Ramos (cell line): Measurements from ENCODE around the gene DDX10.

Experiments
- in situ Hi-C: fragments of 300-500 bp; cut with MboI; formaldehyde crosslinking; loops from one replicate; pipeline ENCODE4 v1.14.3; 2022; ENCODE audit warnings: low sequenced_read_pairs; ENCODE audit not compliant: unreplicated experiment

The DDX10 gene

DNA sequence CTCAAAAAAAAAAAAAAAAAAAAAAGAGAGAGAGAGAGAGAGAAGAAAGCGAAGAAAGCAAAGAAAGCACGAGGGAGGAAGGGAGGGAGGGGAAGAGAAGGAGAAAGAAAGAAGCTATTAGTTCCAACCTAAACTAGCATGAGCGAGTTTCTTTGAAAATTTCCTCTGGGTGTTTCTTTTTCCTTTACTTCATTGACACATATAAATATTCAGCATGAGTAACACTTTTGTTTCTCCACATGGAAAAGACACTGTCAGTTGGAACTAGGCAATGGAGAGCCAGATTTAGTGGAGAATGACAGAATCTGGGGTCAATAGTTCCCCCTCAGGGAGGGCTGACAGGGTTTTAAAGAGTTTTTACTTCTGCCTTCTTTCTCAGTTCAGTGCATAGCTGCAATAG, 257.4 kb downstream of the DDX10 start:
- in situ Hi-C loops: no loop called here

DNA sequence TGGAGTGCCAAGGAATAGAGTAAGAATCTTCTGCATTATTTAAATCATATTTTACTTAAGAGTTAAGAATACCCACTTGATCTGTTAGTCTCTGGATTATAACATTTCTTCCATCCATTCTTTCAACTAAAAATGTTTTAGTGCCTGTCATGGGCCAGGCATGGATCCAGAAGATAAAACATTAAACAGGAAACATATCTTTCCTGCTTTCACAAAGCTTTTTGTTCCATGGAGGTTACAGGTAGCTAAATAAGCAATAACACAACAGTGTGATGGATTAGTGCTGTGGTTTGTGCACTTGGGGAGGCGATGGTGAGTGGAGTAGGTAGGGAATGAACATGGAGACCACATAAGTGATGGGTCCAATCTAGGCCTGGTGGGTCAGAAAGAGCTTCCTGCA, 258.5 kb downstream of the DDX10 start:
- in situ Hi-C loops: no loop called here

DNA sequence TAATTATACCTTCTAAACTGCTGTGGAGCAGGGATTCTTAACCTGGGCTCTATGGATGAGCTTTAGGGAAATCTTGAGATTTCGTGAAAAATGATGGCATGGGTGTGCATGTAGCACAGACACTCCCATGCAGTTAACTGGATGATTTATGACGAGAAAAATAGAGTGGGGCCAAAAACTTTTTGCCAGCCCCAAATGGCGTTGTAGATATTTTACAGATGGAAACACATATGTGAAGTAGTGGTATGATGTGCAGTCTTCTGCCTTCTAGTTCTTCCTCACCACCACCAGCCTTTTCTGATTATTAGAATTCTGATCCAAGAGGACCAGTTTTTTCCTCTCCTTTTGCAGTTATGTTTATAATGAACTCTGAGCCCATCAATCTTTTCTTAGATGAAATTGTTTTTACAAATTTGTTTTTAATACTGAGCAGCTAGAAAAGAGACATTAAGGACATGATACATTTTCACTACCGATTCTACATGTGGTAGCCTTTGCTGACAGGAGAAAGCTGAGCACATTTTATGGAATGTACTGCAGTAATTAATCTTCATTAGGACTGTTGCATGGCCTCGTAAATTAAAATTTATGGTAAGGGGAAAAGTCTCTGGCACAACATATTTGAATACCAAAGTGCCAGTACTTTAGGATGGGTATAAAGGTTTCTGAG, 261.4 kb downstream of the DDX10 start:
- in situ Hi-C loops: no loop called here

DNA sequence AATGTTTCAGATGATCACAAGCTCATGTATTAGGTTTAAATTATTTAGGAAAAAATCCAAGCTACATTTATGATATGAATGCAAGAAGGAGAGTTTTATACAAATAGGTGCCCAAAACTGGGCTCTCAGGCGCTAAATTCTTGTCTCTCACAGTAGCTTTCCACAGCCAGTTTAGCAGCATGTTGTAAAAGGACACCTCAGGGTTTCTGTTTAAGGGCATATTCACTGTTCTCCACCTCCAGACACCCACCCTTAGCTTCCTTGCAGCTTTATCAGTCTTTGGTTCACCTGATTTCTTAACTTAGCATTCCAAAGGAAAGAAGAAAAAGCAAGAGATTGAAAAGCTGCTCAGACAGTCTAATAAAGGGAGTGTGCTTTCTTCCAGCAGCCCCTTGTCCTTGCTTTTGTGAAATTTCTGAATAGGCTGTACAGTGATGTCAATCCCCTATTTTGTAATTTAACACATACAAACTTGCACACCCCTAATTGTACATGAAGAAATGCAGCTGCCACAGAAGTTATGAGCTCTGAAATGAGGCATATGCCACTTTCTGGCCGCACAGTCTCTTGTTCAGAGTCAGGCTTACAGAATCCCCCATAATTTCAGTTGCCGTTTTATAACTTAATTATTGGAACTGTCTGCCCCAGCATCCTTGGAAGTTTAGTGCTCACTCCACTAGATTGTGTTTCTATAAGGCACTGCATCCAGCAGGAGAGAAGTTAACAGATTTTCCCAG, 262.1 kb downstream of the DDX10 start:
- in situ Hi-C loops: no loop called here

DNA sequence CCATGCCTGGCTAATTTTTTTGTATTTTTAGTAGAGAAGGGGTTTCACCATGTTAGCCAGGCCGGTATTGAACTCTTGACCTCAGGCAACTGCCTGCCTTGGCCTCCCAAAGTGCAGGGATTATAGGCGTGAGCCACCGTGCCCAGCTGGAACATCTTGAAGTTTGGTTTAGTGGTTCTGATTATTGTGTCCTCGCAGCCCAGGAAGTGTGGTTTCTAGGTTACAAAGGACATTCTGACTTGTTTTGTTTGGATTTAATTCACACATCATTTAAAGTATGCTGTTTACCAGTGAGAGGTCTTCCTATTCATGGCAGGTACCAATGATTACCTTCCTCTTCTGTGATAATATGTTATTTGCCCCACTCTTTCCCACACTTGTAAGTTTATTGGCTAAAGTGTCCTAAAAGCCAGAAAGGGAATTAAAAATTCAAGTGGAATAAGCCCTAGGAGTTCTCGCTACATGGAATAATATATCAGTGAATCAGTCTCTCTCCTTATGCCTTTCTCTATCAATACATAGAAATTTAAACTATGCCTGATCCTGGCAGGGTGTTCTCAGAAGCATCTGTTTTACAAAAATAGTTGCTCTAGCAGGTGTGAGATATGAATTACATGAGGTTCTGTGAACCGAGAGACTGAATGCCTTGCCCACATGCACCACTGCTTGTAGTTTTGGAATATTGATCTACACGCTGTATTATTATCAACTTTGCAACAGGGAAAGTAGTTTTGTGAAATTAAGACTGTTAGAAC, 263.1 kb downstream of the DDX10 start:
- in situ Hi-C loops: no loop called here

DNA sequence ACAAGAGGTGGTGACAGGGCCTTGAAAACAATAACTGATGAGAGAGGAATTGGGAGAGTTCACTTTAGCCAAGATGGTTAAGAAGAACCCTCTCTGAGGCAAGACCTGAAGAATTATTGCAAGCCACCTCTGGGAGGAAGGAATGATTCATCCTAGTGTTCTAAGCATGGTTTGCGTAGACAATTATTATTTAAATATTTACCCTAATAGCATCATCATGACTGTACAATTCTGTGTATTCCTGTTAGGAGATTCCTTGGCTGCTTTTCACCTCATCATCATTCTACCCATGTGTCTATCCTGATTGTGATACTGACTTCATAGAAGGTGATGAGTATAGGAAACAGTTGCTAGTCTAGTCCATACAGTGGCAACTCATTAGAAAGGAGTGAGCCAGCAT, 264.4 kb downstream of the DDX10 start:
- in situ Hi-C loops: no loop called here

DNA sequence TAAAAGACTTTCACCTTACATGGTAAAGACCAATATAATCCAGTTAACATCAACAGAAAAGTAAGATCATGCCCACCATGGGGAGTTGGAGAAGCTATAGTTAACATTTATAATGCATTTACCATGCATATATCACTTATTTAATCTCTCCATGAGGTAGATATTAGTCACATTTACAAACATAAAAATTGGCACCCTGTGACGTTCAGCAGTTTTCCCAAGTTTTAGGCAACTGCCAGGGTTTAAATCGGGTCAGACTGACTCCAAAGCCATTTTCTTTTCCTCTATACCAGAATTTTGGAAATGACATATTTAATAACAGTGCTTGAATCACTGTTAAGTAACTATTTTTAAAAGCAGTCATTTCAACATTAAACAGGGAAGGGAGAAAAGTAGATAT, 266.3 kb downstream of the DDX10 start:
- in situ Hi-C loops: no loop called here

DNA sequence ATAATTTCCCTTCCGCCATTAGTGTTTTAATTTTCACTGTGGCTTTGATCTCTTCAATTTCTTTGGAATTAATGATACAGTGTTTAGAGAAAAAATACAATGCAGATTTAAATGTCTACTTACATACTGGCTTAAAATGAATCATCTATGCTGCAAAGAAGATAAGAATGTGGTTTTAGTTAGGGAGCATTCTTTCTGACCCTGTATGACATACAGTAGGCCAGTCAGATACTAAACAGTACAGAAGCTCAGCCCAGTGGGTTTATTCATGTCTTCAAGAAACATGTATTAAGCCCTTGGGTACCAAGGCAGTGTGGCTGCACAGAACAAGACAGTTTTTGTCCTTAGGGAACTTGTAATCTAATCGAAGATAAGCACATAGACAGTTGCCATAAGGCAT, 268.8 kb downstream of the DDX10 start:
- in situ Hi-C loops: no loop called here

DNA sequence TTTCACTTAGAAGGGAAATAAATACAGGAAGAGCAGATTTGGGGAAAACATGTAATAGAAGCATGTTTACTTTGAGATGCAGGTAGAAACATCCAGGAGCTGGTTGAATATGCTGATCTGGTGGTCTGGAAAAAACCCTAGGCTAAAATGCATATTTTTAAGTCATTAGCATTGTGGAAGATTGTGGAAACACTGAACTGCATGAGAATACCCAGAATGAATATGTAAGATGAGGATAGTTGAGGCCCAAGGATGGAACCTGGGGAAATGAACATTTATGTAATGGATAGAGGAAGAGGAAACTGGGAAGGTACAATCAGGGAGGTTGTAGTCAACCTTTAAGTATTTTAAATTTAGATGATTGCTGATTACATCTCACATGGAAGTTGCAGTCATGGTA, 269.4 kb downstream of the DDX10 start:
- in situ Hi-C loops: no loop called here

DNA sequence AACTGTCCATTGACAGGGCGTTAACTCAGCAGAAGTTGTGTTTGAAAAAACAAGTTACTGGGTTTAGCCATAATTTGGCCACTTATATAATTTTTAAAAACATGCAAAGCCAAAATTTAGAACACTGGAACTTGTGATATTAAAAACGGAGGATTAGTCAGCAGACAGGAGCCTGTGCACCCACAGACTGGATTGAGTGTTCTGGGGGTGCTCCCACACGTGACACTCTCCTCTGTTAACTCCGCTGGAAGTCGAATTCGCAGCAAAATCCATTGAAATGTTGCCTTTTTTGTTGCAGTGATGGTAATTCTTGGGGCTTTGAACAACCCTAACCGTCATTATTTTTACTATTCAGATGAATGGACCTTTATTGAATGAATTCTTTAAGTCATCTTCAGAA, 269.8 kb downstream of the DDX10 start:
- in situ Hi-C loops: no loop called here

DNA sequence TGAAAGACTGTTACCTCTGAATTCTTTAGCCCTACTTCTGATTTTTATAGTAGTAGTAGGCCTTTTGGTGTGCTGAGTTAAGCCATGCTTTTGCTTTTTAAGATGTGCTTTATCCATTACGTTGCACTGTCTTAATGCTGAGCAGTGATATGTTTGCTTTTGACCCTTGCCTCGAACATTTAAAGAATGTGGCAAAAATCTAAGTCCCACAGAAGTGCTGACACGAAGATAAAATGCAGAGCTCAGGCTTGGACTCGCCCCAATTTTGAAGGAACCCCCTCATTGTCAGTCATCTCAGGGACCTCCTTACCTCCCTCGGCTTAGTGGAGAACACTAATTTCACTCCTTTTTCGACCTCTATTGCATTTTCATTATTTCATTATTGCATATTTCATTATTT, 272.9 kb downstream of the DDX10 start:
- in situ Hi-C loops: no loop called here

DNA sequence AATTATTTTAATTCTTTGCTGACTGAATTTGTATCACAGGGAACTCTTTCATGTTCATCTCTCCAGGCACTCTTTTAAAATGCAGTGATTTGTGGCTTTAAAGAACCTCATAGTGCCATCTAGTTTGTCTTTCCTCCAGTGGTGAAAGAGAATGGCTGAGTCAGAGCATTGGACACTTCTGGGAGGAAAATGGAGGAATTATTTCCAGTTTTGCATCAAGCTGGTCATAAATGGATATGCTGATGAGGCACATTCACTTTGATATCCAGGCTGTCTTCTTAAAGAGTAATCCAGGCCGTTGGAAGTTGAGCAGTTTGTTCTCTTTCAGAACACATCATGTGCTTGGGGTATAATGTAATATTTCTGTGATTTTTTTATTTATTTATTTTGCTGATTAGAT, 273.7 kb downstream of the DDX10 start:
- in situ Hi-C loops: no loop called here

DNA sequence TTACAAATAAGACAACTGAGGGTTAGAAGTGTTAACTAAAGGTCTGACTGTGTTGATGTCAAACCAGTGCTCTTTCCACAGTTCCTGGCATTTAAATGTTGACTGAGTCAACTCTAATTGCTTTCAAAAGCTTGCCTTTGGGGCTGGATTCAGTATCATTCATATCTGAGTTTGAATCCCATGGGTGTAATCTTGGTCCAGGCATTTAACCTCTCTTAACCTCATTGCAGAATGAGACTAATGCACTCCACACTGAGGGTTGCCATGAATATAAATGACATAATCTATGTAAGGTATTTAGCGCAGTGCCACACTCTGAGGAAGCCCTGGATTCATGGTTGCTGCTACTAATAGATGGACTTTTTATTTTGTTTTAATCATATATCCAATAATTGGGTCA, 274.3 kb downstream of the DDX10 start:
- in situ Hi-C loops: no loop called here

DNA sequence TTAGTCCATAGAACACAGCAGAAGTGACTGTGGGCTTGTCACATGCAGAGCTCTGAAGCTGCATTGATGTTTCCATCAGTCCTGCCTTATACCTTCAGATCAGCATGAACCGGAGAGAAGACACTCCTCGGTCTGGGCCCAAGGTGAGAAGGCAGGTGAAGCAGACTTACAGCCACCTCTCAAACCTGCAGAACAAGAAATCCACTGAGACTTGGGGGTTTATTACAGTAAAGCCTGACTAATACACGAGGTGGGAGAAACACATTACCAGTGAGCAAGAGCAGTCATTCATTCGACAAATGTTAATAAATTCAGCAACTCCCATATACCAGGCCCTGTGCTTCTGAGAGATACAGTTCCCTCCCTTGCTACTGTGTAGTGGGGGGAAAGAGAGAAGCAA, 279.0 kb downstream of the DDX10 start:
- in situ Hi-C loops: no loop called here

DNA sequence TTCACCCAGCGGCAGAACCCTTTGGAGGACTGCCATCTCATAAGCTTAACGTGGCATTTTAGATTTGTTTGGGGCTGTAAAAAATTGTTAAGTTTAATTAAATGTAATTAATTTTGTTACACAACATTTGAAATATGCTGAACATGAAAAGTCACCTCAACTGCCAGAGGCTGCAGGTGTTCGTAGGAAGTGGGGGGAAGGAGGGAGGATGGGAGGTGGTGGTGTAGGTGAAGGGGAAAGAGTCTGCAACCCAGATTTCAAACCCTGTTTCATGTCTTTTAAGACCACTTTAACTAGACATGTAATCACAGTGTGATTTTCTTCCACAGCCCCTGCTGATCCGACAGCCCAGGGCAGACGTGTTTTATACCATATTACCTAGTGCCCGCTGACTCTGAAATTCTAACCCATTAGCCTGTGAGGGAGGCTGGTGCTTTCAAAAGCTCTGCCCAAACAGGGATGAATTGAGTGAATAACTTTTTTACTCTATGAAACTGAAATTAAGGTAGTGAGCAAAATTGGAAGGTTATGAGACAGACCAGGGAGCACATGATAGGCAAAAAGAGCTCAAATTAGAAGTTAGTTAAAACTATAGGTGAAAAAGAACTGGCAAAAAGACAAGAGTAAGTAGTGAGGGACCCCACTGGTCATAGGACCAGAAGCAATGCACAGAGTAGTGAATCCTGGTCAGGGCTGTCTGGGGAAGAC, 279.8 kb downstream of the DDX10 start:
- in situ Hi-C loops: no loop called here

DNA sequence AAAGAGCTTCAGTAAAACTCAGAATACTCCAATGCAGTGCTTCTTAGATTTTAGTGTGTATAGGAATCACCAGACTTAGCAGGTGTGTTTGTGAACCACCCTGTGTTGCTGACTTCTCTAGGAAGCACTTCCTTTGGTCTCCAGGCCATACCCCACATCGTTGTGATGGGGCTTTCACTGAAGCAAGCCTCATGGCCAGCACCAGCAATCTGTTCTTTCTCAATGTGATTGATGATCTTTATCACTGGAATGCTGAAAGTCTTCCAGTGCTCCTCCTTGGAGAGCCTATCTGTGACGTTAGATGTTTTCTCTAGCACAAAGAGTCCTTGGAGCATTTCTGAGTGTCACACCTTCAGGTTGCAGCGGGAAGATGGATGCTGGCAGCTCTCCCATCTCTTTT, 280.5 kb downstream of the DDX10 start:
- in situ Hi-C loops: no loop called here

DNA sequence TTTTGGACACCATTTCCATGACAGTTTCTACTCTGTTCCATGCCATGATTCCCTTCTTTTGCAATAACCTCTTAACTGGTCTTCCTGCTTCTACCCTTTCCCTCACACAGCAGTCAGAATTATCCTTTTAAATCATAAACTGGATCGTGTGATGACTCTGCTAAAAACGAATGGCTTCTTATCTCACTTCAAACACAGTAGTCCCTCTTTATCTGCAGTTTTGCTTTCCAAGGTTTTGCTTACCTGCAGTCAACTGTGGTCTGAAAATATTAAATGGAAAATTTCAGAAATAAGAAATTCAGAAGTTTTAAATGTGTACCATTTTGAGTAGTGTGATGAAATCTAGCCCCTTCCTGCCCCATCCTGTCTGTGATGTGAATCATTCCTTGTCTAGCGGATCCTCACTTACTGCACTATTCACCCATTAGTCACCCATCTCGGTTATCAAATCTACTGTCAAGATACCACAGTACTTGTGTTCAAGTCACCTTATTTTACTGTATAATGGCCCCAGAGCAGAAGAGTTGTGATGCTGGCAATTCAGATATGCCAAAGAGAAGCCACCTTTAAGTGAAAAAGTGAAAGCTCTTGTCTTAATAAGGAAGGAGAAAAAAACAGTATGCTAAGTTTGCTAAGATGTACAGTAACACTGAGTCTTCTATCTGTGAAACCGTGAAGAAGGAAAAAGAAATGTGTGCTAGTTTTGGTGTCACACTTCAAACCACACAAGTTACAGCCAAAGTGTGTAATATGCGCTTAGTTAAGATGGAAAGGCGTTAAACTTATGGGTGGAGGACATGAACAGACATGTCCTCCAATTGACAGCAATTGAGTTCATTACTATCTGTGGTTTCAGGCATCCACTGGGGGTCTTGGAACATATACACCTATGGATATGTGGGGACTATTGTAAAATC, 283.0 kb downstream of the DDX10 start:
- in situ Hi-C loops: no loop called here

DNA sequence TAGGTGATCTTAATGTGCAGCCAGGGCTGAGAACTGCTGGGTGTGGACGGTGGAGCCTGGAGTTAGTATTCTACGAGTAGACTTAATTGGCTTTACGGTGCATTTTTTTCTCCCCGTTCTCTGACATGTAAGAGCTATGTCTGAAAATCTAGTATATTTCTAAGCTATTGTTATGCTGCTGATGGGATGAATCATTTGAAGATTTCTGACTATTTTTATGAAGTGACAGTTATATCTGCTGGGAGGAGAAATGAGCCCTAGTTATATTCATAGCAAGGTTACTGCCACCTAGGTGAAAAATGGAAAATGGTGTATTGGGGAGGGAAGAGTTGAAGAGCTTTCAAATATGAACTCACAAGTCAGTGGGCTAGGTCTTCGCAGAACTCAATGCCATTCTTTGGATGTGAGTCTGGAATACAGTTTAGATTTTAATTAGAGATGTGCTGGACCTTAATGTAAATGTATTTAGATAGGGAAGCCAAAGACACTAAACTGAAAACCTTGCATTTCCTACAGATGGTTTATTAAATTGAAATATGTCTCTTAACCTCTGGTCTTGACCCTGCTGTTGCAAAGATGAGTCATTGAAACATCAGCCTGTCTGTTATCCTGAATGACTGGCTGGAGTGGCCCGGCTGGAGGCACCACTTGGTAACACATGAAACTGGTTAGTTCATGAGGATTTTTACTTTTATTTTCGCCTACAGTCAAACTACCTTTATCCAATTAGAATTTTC, 293.7 kb downstream of the DDX10 start:
- in situ Hi-C loops: no loop called here

DNA sequence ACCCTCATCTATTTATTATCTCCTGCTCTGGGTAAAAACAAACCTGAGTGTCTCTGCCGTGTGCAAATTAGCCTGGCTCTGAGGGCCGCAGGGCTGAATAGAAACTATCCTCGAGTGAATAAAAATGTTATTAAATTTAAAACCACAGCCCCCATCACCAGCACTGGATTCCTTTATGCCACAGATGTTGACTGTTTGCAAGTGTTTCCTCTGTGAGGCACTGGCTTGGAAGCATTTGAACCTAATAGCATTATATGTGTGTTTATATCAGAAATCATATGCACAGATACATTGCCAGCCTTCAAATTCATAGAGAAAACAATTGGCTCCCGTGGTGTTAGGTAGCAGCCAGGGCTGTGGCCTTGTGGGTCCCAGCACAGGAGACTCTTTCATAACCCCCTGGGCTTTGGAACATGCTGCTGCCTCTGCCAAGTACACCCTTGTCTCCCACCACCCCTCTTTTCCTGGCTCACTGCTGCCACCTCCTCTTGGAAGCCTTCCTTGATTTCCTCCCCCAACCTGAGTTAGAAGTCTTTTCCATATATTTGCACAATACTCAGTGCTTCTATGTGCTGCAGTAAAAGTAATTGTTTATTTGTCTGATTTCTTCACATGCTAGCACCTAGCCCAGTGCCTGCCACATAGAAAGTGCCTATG, 294.4 kb downstream of the DDX10 start:
- in situ Hi-C loops: no loop called here
